GM06990 (cell line): Measurements from ENCODE around the gene RAB25.

Experiments
- DNase-seq: peaks from one replicate; pipeline ENCODE4 v3.0.0-alpha.2; 2011; ENCODE audit not compliant: insufficient read length; ENCODE audit errors: extremely low read depth
- H3K27me3 ChIP-seq: replicated peaks from 2 replicates; pipeline ENCODE4 v1.6.0; 2011; ENCODE audit warnings: low read length; ENCODE audit not compliant: control insufficient read depth, insufficient read depth
- H3K36me3 ChIP-seq: 2 replicates; pipeline ENCODE4 v1.5.1; 2011; ENCODE audit warnings: low read length; ENCODE audit not compliant: control insufficient read depth, insufficient read depth
- H3K4me3 ChIP-seq: replicated peaks from 2 replicates; pipeline ENCODE4 v1.5.1; 2011; ENCODE audit warnings: low read depth, mild to moderate bottlenecking, control low read depth, low read length
- CTCF ChIP-seq: IDR thresholded peaks from 2 replicates; pipeline ENCODE4 v1.5.1; 2011; ENCODE audit warnings: low read length, control low read depth, mild to moderate bottlenecking, inconsistent platforms; ENCODE audit not compliant: insufficient read depth, poor library complexity, severe bottlenecking

The RAB25 gene

GRCh38 chr1:156090138-156090839 is 29.3 kb downstream of the RAB25 start:
- Histone ChIP-seq H3K4me3 (no peak overlapping the region), H3K27me3 (no peaks in the 10 kb centered on the region), H3K36me3 (no peaks in the 10 kb centered on the region)
- DNase-seq = no peak
- no peak for TF ChIP-seq CTCF

- H3K4me3 ChIP-seq = no peak overlapping the region
- H3K27me3 ChIP-seq = no peaks in the 10 kb centered on the region
- peak; percentile 68 for TF ChIP-seq CTCF
- H3K36me3 ChIP-seq = no peaks in the 10 kb centered on the region
- peak; percentile 79 for DNase-seq
Measured at GRCh38 chr1:156090840-156091188, 29.9 kb downstream of the RAB25 start.

- H3K4me3 ChIP-seq = no peak overlapping the region
- TF ChIP-seq CTCF = no peak
- H3K27me3 ChIP-seq = no peaks in the 10 kb centered on the region
- no peaks in the 10 kb centered on the region for H3K36me3 ChIP-seq
- DNase-seq = no peak
Measured at GRCh38 chr1:156091610-156092009, 30.6 kb downstream of the RAB25 start.

- no peak for TF ChIP-seq CTCF
- no peak overlapping the region for H3K4me3 ChIP-seq
- no peaks in the 10 kb centered on the region for H3K27me3 ChIP-seq
- no peaks in the 10 kb centered on the region for H3K36me3 ChIP-seq
- DNase-seq = no peak
Measured at GRCh38 chr1:156095906-156096508, 35.0 kb downstream of the RAB25 start.

- Histone ChIP-seq H3K36me3 (no peaks in the 10 kb centered on the region), H3K4me3 (no peak overlapping the region), H3K27me3 (no peaks in the 10 kb centered on the region)
- TF ChIP-seq CTCF = peak; percentile 98
- peak; percentile 87 for DNase-seq
Measured at GRCh38 chr1:156096640-156097391, 35.9 kb downstream of the RAB25 start.
